Right lobe of liver (tissue), 4 donors: ENCODE data around the gene ERCC6.

Source experiments
- POLR2A ChIP-seq: fragments of 450-650 bp; IDR thresholded peaks from one replicate; pipeline ENCODE4 v1.6.1; 2017; ENCODE audit warnings: antibody characterized with exemption, mild to moderate bottlenecking
- TF ChIP-seq, protein P1 (sequence below), 4 donors: fragments of 200-600 bp in 3 of 4; fragments of 450-650 bp in 1 of 4; IDR thresholded peaks; one replicate each; pipeline versions ENCODE4 v1.5.1 to v1.8.0; 2016 to 2022; ENCODE audit warnings: antibody characterized with exemption in 4 of 4, mild to moderate bottlenecking in 2 of 4
- donor health status: DM: no; HTN: no; CAD: no.
- donor health status: DM: no; HTN: no; CAD: no.
- donor health status: DM: no; HTN: yes; CAD: no.

DNA sequence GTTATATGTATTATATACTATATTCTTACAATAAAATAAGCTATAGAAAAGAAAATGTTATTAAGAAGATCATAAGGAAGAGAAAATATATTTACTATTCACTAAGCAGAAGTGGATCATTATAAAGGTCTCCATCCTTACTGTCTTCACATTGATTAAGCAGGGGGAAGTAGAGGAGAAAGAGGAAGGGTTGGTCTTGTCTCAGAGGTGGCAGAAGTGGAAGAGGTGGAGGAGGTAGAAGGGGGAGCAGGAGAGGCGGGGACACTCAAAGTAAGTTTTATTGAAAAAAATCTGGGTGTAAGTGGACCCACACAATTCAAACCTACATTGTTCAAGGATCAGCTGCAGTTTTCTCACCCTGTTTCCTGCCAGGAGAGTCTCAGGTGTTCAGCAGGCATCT lies 28.9 kb upstream of the ERCC6 start:
- TF ChIP-seq, protein P1, sequence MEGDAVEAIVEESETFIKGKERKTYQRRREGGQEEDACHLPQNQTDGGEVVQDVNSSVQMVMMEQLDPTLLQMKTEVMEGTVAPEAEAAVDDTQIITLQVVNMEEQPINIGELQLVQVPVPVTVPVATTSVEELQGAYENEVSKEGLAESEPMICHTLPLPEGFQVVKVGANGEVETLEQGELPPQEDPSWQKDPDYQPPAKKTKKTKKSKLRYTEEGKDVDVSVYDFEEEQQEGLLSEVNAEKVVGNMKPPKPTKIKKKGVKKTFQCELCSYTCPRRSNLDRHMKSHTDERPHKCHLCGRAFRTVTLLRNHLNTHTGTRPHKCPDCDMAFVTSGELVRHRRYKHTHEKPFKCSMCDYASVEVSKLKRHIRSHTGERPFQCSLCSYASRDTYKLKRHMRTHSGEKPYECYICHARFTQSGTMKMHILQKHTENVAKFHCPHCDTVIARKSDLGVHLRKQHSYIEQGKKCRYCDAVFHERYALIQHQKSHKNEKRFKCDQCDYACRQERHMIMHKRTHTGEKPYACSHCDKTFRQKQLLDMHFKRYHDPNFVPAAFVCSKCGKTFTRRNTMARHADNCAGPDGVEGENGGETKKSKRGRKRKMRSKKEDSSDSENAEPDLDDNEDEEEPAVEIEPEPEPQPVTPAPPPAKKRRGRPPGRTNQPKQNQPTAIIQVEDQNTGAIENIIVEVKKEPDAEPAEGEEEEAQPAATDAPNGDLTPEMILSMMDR (IDR thresholded peaks at IDR 0.05) = no peak
- TF ChIP-seq POLR2A = no peak
